ENCODE data around the gene CD99.
"Not testable (repeated sequence)": the region's sequence is repeated elsewhere in the genome, so short reads cannot be mapped to it uniquely, and the experiment has no call there.

DNA sequence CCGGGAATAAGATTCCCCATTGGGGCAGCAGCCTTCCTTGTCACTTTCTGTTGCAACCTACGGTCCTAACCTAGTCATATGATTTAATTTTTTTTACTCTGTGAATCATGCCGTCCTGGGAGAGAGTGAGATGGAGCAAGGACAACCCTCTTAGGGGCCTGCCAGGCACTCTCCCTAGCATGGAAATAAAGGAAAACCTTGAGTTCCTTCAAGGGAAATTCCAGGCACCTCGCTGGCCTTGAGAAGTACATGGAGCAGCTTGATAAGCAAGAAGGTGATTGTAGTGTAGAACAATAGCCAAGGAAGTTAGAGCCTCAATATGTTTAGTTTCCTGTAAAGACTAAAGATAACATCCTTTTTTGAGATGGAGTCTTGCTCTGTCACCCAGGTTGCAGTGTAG, 71.6 kb downstream of the CD99 start:
- TF ChIP-seq, protein P1, sequence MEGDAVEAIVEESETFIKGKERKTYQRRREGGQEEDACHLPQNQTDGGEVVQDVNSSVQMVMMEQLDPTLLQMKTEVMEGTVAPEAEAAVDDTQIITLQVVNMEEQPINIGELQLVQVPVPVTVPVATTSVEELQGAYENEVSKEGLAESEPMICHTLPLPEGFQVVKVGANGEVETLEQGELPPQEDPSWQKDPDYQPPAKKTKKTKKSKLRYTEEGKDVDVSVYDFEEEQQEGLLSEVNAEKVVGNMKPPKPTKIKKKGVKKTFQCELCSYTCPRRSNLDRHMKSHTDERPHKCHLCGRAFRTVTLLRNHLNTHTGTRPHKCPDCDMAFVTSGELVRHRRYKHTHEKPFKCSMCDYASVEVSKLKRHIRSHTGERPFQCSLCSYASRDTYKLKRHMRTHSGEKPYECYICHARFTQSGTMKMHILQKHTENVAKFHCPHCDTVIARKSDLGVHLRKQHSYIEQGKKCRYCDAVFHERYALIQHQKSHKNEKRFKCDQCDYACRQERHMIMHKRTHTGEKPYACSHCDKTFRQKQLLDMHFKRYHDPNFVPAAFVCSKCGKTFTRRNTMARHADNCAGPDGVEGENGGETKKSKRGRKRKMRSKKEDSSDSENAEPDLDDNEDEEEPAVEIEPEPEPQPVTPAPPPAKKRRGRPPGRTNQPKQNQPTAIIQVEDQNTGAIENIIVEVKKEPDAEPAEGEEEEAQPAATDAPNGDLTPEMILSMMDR (conservative IDR thresholded peaks at IDR 0.05 in 1 of 2, IDR thresholded peaks at IDR 0.05 in 1 of 2; ENCODE audit: low read depth in 1 of 2, low read length in 2 of 2): not testable (repeated sequence)
- not testable (repeated sequence) for TF ChIP-seq EZH2 (IDR thresholded peaks at IDR 0.05; ENCODE audit: low read length, missing control alignments)

Measured in fibroblast of lung (primary cell).